Endometrial microvascular endothelial cells (primary cell): ENCODE data around the gene HIP1. TPM values are rescaled to one million over a fixed set of nuclear protein-coding genes. Genes with fewer than 3 reads are reported as not detected.
"Not testable (repeated sequence)": the region's sequence is repeated elsewhere in the genome, so short reads cannot be mapped to it uniquely, and the experiment has no call there.

Experiments used
- in situ Hi-C: cut with HindIII; loops from 2 replicates; pipeline ENCODE4 v1.10.0; 2017; ENCODE audit warnings: low sequenced_read_pairs, low pct_unique_long_range_greater_than_20kb; ENCODE audit errors: inconsistent ontology term
- total RNA-seq: library from RNA; depleted of rRNA; stranded (reverse); fragments of >200 nt; gene quantifications from one replicate; pipeline ENCODE4 v1.2.3, GENCODE V29; 2015; ENCODE audit errors: inconsistent ontology term

The HIP1 gene
- total RNA-seq, 1 donor from 2014 or later, result 31.8 TPM

DNA sequence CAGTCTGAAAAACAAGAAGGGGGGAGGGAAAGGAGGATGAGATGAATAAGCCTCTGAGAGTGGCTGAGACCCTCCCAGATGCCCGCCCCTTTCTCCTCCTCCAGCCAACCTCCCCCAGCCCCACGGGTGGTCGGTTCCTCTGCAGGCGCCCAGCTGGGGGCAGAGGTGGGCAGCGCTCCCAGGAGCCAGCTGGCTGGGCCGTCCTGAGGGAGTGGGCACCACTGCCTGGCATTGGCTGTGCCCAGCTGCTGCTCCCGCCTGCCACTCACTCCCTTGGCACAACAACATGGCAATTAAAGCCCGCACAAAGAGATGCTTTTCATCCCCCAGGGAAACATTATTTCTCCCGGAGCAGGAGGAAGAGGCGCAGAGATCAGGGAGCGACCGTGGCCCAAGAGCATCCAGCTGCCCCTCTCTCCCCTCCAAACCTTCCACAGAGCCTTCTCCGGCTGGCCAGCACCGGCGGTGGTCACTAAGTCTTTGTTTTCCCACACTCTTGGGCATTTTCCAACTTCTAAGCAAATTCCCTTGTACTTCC is 139.4 kb downstream of the HIP1 start:
- in situ Hi-C loops, result no loop called here

DNA sequence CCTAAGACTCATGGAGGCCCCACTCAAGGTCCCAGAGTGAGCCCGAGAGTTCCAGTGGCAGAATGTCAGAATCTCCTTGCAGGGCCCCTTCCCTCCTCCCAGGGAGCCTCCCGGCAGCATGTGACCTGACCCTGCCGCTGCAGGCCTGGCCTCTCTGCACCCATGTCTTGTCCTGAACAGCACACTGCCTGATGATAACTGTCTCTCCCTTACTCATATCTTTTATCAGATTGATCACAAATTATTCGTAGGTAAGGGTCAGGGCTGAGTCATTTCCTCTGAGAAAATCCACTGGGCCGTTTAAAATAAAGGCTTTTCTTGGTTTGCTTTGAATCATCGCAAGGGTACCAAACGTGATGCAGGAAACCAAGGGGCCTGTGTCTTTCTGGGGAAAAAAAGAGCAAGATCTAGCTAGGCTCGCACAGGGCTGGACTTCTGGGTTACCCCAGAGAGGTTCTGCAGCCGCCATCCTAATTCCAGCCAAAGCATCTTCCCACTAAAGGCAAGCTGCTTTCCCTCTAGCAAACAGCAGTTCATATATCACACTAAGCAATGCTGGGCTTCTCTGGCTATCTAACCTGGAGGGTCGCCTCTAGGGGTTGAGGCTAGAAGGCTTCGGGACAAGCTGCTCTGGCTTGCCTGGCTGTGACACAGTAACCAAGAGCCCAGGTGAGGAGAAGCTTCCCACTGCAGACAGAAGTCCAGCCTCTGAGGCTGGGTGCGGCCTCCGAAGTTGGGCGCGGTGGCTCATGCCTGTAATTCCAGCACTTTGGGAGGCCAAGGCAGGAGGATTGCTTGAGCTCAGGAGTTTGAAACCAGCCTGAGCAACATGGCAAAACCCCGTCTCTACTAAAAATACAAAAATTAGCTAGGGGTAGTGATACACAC is 141.8 kb downstream of the HIP1 start:
- in situ Hi-C loops, result no loop called here

DNA sequence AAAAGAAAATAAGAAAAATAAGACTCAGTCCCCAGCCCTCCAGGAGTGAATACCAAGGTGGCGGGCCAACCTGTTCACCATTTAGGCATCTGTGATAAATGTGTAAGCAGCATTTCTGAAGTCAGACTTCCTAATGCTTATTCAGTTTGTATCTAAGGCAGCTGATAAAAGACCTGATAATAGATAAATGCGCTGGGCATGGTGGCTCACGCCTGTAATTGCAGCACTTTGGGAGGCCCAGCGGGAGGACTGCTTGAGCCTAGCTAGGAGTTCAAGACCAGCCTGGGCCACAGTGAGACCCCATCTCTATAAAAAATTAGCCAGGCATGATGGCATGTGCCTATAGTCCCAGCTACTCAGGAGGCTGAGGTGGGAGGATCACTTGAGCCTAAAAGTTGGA is 143.0 kb downstream of the HIP1 start:
- in situ Hi-C loops, result no loop called here

DNA sequence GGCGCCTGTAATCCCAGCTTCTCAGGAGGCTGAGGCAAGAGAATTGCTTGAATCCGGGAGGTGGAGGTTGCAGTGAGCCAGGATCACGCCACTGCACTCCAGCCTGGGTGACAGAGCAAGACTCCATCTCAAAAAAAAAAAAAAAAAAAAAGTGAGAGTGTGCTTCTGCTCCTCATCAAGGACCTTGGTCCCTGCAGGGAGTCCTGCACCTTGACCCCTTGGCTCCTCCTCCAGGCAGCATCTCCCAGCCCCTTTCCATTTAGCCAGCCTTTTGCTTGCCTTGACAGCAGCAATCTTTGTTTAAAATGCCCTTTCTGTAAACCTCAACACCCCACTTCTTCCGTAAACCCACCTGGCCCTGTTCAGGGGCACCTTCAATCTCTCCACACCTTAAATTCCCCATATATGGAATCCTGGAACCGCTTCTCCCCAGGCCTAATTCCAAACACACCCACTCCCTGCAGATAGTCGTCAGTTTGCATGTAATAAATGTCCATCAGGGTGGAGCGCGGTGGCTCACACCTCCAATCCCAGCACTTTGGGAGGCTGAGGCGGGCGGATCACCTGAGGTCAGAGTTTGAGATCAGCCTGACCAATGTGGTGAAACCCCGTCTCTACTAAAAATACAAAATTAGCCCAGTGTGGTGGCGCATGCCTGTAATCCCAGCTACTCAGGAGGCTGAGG is 145.1 kb downstream of the HIP1 start:
- in situ Hi-C loops, result not testable (repeated sequence)

DNA sequence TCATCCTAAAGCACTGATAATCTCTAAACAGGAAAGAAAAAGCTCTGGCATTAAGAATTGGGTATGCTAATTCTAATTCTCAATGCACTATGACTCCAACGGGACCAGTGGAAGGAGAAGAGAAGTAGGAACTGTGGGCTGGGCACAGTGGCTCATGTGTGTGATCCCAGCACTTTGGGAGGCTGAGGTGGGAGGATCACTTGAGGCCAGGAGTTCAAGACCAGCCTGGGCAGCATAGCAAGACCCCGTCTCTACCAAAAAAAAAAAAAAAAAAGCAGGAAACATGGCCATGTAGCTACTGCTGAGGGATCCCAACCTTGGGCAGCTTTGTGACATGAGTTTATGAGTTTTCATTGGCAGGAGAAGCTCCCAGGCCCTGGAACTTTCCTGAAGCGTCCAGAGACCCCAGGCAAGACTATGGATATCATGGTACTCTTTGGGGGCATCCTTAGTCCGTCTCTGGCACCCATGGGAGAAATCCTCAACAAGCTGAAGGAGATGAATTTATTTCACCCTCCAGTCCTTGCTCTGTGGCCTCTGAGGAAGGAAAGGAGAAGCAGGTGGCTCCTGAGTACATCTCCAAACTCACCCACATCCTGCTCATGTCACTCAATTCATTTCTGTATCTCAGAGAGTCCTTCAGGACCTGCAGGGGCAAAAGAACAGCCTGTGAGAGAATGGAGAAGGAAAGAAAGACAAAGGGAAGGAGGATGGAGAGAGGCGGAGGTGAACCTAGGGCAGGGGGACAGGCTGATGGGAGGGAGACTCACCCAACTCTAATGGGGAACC is 147.1 kb downstream of the HIP1 start:
- in situ Hi-C loops, result no loop called here

DNA sequence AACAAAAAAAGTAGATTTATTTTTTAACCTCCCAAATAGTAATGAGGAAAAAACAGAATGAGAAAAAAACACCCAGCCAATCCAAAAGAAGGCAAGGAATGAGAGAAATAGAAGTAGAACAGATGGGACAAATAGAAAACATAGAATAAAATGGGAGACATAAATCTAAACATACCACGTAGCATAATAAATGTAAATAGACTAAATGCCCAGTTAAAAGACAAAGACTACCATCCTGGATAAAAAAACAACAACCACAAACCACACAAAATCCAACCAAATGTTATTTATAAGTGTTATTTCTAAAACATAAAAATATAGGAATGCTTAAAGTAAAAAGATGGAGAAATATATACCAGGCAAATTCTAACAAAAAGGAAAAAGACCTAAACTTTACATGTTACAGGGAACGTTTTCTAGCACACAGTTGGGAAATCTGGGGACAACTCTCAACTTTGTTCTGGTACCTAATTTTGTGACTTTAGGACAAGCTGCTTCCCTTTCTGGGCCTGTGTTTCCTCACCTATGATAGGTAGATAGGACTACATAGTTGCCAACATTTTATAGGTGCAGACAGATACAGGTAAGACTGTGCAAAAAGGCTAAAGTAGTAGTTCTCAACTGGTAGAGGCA is 148.3 kb downstream of the HIP1 start:
- in situ Hi-C loops, result no loop called here

DNA sequence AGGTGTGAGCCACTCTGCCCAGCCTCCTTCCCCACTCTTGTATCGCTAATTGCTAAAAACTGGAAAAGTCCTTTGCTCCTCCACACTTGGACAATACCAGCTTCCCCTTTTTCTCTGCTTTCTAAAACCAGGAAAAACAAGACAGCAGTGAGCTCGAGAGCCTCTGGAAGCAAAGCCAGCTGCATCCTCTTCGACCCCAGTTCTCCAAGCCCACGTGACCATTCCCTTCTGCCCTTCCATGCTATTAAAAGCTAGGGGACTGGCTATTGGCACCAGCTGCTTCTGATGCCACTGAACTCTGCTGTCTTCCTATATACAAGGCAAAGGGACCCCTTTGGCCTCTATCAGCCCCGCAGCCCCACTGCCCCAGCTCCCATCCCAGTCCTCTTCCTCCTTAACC is 154.4 kb downstream of the HIP1 start:
- in situ Hi-C loops, result no loop called here

DNA sequence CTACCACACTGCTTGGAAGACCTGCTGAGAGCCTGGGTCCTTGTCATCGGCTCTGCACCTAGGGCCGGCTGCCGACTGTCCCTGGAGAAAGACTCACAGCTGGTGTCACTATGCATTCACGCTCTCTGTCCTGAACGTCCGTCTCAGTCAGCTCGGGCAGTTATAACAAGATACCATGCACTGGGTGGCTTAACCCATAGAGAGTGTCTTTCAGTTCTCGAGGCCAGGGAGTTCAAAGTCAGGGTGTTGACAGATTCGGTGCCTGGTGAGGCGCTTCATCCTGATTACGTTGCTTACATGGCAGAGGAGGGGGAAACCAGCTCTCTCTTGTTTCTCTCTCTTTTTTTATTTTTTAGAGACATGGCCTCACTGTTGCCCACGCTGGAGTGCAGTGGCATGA is 155.5 kb downstream of the HIP1 start:
- in situ Hi-C loops, result no loop called here

DNA sequence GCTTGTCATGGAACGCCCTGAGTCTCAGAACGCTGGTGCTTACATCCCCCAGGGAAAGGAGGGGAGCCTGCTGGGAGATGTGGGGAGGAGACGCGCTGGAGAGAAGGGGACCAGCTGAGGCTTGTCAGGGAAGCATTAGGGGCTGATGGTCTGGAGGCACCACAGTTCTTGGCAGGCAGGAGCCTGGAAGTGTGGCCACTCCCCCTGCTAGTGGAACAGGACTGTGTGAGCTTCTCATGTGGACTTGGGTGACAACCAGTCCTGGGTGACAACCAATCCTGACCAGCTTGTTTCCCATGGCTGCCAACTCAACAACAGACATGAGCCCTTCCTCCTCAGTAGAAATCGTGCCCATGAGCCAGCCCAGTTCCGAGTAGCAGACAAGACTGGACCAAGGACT is 158.8 kb downstream of the HIP1 start:
- in situ Hi-C loops, result no loop called here

DNA sequence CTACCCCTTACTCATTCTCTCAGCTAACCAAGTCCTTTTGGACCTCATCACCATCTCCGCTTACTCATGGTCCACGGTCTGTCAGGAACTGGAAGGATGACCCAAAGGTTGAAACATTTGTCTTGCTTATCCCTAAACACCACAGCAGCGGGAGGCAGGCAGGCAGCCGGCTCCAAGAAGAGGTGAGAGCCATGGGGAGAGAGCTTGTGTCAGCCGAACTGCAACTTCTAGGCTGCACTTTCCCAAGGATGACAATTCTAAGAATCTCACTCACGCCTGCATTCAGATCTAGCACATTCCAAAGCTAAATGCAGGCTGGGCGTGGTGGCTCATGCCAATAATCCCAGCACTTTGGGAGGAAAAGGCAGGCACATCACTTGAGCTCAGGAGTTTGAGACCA is 160.7 kb downstream of the HIP1 start:
- in situ Hi-C loops, result no loop called here

DNA sequence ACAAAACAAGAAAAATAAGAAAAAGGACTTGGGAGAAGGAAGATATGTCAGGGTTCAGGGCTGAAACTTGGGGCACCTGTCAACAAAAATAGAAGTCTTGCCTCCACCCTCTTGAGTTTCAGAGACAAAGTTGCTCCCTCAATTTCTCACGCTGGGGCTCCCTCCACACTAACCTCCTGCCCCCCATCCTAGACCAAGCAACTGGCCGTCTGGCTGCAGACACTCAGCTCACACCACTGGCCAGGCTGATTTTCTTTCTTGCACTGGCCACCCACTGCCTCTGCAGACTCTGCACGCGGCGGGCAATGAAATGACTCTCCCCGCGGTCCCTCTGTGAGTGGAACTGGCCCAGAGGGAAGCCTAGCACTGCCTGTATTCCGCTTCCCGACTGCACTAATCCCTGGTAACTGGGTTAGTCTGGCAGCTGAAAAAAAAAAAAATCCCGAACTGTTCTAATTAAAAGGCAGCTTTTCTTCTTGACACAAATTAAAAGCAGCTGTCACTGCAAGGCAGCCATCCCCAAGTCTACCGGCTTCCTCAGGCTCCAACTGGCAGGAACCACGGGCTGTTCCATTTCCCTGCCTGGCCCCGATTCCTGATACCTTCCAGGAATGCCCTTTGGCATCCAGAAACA is 163.1 kb downstream of the HIP1 start:
- in situ Hi-C loops, result no loop called here

DNA sequence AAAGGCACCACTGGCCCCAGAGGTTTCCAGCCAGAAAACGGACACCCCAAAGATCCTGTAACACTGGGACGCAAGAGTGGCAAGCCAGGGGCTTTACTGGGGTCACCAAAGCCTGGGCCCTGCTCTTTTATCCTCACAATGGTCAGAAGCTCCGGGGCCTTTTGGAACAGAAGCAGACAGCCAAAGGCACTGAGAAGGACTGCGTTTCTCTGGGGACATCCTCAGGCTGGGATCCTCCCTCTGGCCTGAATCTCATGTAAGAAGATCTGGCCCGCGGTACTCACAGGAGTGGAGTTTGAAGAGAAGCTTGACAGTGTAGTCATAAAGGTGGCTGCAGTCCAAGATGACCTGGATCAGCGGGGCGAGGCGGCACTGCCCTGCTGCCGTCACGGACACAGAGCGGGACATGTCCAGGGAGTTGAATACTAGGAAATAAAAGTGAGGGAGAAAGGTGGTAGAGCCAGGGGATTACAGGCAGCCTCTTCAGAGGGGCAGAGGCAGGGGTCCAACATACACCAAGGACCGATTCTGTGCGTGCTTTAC is 165.2 kb downstream of the HIP1 start:
- in situ Hi-C loops, result no loop called here

DNA sequence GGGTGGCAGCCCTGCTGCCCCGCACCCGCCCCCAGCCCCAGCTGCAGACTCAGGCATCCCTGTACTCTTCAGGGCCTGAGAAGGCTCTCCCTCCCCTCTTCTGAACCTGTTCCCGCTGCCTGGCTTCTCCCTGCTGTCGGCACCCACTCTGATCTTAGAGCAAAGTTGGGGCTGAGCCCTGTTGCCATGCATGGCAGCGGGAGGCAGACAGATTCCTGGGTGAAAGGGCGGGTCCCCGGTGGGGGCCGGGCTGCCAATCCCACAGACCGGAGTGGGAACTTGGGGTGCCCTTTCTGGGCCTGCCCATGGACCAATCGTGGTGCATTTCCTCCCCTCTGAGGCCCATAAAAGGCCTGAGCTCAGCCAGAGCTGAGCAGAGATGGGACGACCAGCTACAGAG is 165.9 kb downstream of the HIP1 start:
- in situ Hi-C loops, result no loop called here

DNA sequence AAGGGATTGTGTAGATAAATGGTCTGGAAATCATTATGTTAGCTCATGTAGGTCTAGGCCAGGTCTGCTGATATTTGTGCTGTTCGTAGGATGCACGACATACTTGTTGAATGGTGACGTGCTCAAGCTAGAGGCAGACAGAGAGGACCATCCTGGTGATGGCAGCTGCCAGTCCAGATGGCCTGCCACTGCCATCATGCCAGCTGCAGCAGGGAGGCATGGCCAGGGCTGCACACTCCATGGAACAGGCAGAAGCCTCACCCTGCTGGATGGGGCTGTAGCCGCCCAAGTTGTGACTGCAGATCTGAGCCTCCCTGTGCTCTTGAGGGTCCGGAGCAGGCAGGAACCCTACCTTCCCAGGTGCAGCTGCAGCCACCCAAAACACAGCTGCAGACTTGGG is 166.3 kb downstream of the HIP1 start:
- in situ Hi-C loops, result no loop called here

DNA sequence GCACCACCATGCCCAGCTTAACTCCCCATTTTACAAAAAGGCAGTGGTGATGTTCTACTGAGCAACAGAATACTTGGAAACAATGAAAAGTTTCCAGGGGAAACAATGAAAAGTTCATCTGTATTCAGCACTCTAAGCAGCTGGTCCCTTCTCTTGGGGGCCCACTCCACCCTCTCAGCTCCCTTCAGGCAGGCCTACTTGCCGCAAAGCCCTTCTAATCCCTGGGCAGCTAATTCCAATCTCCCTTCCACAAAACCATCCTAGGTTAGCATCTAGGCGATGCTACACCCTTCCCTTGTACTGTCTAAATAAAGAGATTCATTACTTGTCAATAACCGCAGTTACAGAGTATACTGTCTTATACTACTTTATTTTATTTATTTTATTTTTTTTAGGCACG is 167.5 kb downstream of the HIP1 start:
- in situ Hi-C loops, result no loop called here

DNA sequence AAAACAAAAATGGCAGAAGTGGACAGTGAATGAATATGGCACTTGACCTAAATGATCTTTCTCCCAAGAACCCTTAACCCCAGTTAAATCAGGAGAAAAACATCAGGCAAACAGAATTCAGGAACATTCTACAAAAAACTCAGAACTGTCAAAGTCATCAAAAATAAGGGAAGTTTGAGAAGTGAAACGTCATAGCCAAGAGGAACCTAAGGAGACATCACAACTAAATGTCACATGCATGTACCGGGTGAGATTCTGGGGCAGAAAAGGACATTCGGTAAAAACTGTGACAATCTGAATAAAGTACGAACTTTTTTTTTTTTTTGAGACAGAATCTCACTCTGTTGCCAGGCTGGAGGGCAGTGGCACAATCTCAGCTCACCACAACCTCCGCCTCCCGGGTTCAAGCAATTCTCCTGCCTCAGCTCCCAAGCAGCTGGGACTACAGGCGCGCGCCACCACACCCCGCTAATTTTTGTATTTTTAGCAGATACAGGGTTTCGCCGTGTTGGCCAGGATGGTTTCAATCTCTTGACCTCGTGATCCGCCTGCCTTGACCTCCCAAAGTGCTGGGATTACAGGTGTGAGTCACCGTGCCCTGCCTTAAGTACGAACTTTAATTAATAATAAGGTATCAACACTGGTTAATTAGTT is 169.0 kb downstream of the HIP1 start:
- in situ Hi-C loops, result not testable (repeated sequence)

DNA sequence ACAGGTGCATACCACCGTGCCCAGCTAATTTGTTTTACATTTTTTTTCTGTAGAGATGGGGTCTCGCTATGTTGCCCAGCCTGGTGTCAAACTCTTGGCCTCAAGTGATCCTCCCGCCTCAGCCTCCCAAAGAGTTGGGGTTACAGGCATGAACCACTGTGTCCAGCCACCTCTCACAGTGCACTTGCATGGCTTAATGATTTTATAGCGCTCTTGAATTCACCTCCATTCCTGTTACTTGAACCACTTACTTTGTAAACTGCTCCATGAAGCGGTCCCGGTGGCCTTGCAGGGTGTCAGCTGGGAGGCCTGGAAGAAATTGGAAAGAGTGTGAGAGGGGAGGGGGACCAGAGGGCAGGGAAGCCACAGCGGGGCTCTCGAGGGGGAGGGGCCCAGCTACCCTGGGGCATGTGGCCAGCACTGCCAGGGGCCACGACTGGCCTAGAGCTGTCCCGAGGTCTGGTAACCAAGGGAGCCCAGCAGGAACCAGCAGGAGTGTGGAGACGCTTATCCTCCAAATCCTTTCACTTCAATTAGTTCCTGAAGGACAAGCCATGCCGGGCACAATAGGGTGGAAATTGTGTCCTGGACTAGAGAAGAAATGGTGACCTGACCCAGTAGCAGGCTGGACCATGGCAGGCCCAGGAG is 170.7 kb downstream of the HIP1 start:
- in situ Hi-C loops, result no loop called here
